HEK293 (cell line): ENCODE results near the gene CACNA2D3.

ENCODE experiments used
- CTCF ChIA-PET: fragments of 350-600 bp; formaldehyde crosslinking; extraction: SDS; loops from one replicate; lab custom pipeline; 2021; ENCODE audit warnings: antibody characterized with exemption; lab: Yijun Ruan, JAX
- POLR2A ChIA-PET: fragments of 300-600 bp; formaldehyde crosslinking; extraction: SDS; loops from one replicate; lab custom pipeline; 2020; ENCODE audit warnings: antibody characterized with exemption, inconsistent platforms; lab: Yijun Ruan, JAX
- H3K27ac ChIP-seq: fragments of 200-500 bp; sonication (Bioruptor generic); 2 replicates; pipeline ENCODE4 v1.5.1; 2014; ENCODE audit warnings: low read depth, low read length, control low read depth, inconsistent platforms; ENCODE audit errors: extremely low read depth
- H3K36me3 ChIP-seq, 2 experiments: fragments of 200-500 bp in 1 of 2; sonication (Bioruptor generic) in 1 of 2; 1 replicate in 1 of 2; 2 replicates in 1 of 2; pipeline ENCODE4 v1.5.1; 2014 to 2017; ENCODE audit warnings: inconsistent platforms in 2 of 2, low read length in 2 of 2; ENCODE audit not compliant: control insufficient read depth in 2 of 2, insufficient read depth in 1 of 2
- H3K4me1 ChIP-seq: fragments of 200-500 bp; sonication (Bioruptor generic); 2 replicates; pipeline ENCODE4 v1.5.1; 2014; ENCODE audit warnings: mild to moderate bottlenecking, low read length, inconsistent platforms; ENCODE audit not compliant: control insufficient read depth, insufficient read depth
- H3K4me3 ChIP-seq: 2 replicates; pipeline ENCODE4 v1.5.1; 2011; ENCODE audit warnings: low read depth, mild to moderate bottlenecking, control low read depth, low read length, moderate library complexity
- H3K9me3 ChIP-seq: fragments of 200-500 bp; sonication (Bioruptor generic); 2 replicates; pipeline ENCODE4 v1.5.1; 2014; ENCODE audit warnings: low read depth, low read length, inconsistent platforms; ENCODE audit not compliant: control insufficient read depth, insufficient read depth
- KLF1 ChIP-seq: fragments of 450-650 bp; formaldehyde crosslinking; IDR thresholded peaks from 2 replicates; pipeline ENCODE4 v1.5.1; 2016; ENCODE audit warnings: missing biosample characterization, missing genetic modification characterization
- TRIM28 ChIP-seq: IDR thresholded peaks from 2 replicates; pipeline ENCODE4 v1.6.1; 2011; ENCODE audit warnings: low read length, control low read depth, borderline replicate concordance
- ZNF202 ChIP-seq: fragments of 450-650 bp; formaldehyde crosslinking; IDR thresholded peaks from 2 replicates; pipeline ENCODE4 v1.5.1; 2016; ENCODE audit warnings: missing biosample characterization, missing genetic modification characterization, borderline replicate concordance
- ZNF211 ChIP-seq: fragments of 450-650 bp; formaldehyde crosslinking; IDR thresholded peaks from 2 replicates; pipeline ENCODE4 v1.5.1; 2016; ENCODE audit warnings: low read depth, missing biosample characterization, missing genetic modification characterization
- ZNF292 ChIP-seq: fragments of 450-650 bp; formaldehyde crosslinking; IDR thresholded peaks from 2 replicates; pipeline ENCODE4 v1.5.1; 2016; ENCODE audit warnings: low read depth, missing biosample characterization, missing genetic modification characterization, borderline replicate concordance
- ZNF433 ChIP-seq: fragments of 450-650 bp; formaldehyde crosslinking; IDR thresholded peaks from 2 replicates; pipeline ENCODE4 v1.5.1; 2016; ENCODE audit warnings: missing biosample characterization, missing genetic modification characterization, low read depth
- ZNF549 ChIP-seq: fragments of 450-650 bp; IDR thresholded peaks from 2 replicates; pipeline ENCODE4 v1.5.1; 2018; ENCODE audit warnings: missing biosample characterization, missing genetic modification characterization, mild to moderate bottlenecking, inconsistent platforms, moderate library complexity
- ZNF785 ChIP-seq: fragments of 450-650 bp; formaldehyde crosslinking; IDR thresholded peaks from 2 replicates; pipeline ENCODE4 v1.5.1; 2016; ENCODE audit warnings: missing biosample characterization, missing genetic modification characterization
- ZSCAN30 ChIP-seq: fragments of 450-650 bp; IDR thresholded peaks from 2 replicates; pipeline ENCODE4 v1.5.1; 2018; ENCODE audit warnings: missing biosample characterization, mild to moderate bottlenecking, missing genetic modification characterization, moderate library complexity
- ZXDB ChIP-seq: fragments of 450-650 bp; formaldehyde crosslinking; IDR thresholded peaks from 2 replicates; pipeline ENCODE4 v1.5.1; 2016; ENCODE audit warnings: missing biosample characterization, missing genetic modification characterization
- TF ChIP-seq, protein P1 (sequence below): fragments of 450-650 bp; formaldehyde crosslinking; conservative IDR thresholded peaks from 2 replicates; pipeline ENCODE4 v1.5.1; 2016; ENCODE audit warnings: low read depth, missing biosample characterization, missing genetic modification characterization
- TF ChIP-seq, protein P2 (sequence below): fragments of 450-650 bp; formaldehyde crosslinking; IDR thresholded peaks from 2 replicates; pipeline ENCODE4 v1.5.1; 2016; ENCODE audit warnings: missing biosample characterization, missing genetic modification characterization, borderline replicate concordance
- TF ChIP-seq, protein P3 (sequence below): fragments of 450-650 bp; formaldehyde crosslinking; IDR thresholded peaks from 2 replicates; pipeline ENCODE4 v1.5.1; 2017; ENCODE audit warnings: missing biosample characterization, missing genetic modification characterization

Gene CACNA2D3

DNA sequence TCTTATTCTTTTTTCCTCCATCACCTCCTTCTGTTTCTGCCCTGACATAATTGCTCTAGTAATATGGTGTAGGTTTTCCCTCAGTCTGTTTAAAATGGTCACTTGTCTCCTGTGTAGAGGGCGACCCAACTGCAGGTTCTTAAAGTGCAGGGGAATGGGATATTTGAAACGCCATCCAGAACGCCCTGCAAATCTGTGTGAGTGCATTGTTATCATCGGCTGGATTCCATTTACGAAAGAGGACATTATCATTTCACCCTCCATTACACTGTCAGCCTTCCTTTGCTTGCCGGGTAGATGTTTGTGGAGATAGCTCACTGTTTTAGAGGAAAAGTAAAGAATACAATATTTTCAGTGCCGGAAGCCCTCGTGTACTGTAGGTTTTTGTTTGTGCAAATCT lies 451.5 kb downstream of the CACNA2D3 start:
- Histone ChIP-seq H3K9me3 (no peaks in the 10 kb centered on the region), H3K36me3 (peaks cover 0 to 5% of the 10 kb centered on the region in 2 experiments; a peak in 1 of 3 replicates), H3K4me1 (peaks cover 4% of the 10 kb centered on the region; the same call in 1 of the 2 replicates), H3K4me3 (no peak overlapping the region), H3K27ac (no peak overlapping the region)
- ChIA-PET POLR2A (no interaction called here), CTCF (no interaction called here)
- TF ChIP-seq ZNF292 (tag by site-specific recombination), result no peak
- TF ChIP-seq TRIM28, result peak; percentile 47; the same call in 1 of the 2 replicates

DNA sequence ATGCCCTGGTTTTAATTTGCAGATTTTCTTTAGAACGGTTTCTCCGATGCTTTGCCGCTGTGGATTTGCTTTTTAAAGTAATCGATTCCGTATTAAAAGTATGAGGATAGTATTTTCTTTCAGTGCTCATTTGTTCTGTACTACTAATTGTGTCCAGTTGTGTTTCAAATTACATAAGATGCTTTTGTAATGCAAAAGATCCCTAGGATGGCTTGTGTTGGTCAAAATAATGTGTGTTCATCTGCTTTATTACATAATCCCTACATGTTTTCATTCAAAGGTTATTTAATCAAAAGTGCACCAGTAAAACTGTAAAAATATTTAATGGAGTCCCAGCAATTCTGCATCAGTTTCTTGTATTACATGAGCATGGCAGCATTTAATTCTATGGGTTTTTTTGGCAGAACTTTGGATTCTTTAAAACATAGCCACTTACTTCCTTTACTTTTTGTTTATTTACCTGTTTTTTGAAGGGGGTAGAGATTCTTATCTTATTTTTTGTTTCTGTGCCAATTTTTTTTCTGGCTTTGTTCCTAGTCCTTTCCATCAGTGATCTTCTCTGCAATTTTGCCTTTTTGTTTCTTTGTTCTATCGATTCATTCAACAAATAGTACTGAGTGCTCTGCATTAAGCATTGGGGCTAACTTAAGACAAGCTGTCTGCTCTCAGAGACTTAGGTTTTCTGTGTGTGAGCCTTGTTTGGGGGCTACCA lies 452.7 kb downstream of the CACNA2D3 start:
- no peak overlapping the region for H3K27ac ChIP-seq
- POLR2A ChIA-PET, result no interaction called here

More for the DNA sequence above, 452.7 kb downstream of the CACNA2D3 start:
- TF ChIP-seq, protein P1, sequence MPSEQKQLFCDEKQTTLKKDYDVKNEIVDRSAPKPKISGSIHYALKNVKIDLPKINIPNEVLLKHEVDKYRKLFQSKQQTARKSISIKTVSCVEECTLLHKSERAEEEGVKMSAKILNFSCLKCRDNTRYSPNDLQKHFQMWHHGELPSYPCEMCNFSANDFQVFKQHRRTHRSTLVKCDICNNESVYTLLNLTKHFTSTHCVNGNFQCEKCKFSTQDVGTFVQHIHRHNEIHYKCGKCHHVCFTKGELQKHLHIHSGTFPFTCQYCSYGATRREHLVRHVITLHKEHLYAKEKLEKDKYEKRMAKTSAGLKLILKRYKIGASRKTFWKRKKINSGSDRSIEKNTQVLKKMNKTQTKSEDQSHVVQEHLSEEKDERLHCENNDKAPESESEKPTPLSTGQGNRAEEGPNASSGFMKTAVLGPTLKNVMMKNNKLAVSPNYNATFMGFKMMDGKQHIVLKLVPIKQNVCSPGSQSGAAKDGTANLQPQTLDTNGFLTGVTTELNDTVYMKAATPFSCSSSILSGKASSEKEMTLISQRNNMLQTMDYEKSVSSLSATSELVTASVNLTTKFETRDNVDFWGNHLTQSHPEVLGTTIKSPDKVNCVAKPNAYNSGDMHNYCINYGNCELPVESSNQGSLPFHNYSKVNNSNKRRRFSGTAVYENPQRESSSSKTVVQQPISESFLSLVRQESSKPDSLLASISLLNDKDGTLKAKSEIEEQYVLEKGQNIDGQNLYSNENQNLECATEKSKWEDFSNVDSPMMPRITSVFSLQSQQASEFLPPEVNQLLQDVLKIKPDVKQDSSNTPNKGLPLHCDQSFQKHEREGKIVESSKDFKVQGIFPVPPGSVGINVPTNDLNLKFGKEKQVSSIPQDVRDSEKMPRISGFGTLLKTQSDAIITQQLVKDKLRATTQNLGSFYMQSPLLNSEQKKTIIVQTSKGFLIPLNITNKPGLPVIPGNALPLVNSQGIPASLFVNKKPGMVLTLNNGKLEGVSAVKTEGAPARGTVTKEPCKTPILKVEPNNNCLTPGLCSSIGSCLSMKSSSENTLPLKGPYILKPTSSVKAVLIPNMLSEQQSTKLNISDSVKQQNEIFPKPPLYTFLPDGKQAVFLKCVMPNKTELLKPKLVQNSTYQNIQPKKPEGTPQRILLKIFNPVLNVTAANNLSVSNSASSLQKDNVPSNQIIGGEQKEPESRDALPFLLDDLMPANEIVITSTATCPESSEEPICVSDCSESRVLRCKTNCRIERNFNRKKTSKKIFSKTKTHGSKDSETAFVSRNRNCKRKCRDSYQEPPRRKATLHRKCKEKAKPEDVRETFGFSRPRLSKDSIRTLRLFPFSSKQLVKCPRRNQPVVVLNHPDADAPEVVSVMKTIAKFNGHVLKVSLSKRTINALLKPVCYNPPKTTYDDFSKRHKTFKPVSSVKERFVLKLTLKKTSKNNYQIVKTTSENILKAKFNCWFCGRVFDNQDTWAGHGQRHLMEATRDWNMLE, result no peak
- TF ChIP-seq, protein P2, sequence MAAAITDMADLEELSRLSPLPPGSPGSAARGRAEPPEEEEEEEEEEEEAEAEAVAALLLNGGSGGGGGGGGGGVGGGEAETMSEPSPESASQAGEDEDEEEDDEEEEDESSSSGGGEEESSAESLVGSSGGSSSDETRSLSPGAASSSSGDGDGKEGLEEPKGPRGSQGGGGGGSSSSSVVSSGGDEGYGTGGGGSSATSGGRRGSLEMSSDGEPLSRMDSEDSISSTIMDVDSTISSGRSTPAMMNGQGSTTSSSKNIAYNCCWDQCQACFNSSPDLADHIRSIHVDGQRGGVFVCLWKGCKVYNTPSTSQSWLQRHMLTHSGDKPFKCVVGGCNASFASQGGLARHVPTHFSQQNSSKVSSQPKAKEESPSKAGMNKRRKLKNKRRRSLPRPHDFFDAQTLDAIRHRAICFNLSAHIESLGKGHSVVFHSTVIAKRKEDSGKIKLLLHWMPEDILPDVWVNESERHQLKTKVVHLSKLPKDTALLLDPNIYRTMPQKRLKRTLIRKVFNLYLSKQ (tag by site-specific recombination), result no peak
- TF ChIP-seq ZNF549 (0 out of 2 replicates have a peak, but pooled peaks have one; percentile 17), ZNF202 (tag by site-specific recombination) (no peak), KLF1 (no peak), ZSCAN30 (tag by site-specific recombination) (no peak), ZNF785 (tag by site-specific recombination) (no peak), ZXDB (tag by site-specific recombination) (no peak), ZNF211 (tag by site-specific recombination) (no peak), ZNF433 (tag by site-specific recombination) (no peak)
- TF ChIP-seq, protein P3, sequence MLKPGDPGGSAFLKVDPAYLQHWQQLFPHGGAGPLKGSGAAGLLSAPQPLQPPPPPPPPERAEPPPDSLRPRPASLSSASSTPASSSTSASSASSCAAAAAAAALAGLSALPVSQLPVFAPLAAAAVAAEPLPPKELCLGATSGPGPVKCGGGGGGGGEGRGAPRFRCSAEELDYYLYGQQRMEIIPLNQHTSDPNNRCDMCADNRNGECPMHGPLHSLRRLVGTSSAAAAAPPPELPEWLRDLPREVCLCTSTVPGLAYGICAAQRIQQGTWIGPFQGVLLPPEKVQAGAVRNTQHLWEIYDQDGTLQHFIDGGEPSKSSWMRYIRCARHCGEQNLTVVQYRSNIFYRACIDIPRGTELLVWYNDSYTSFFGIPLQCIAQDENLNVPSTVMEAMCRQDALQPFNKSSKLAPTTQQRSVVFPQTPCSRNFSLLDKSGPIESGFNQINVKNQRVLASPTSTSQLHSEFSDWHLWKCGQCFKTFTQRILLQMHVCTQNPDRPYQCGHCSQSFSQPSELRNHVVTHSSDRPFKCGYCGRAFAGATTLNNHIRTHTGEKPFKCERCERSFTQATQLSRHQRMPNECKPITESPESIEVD (tag by site-specific recombination), result peak; percentile 17; the same call in 1 of the 2 replicates
- Histone ChIP-seq H3K9me3 (no peaks in the 10 kb centered on the region), H3K4me1 (peaks cover 4% of the 10 kb centered on the region; the same call in 1 of the 2 replicates), H3K4me3 (no peak overlapping the region), H3K36me3 (peaks cover 0 to 2% of the 10 kb centered on the region in 2 experiments; a peak in 1 of 3 replicates)
- CTCF ChIA-PET, result no interaction called here
